Small intestine (tissue), 7 donors: Measurements from ENCODE around the gene SUFU. TPM values are rescaled to one million over a fixed set of nuclear protein-coding genes. Genes with fewer than 3 reads are reported as not detected.
A peak's percentile ranks its signal among the peaks of the same experiment; 100 is the strongest.

Source experiments
- DNase-seq, 2 donors: peaks; one replicate each; pipeline versions ENCODE4 v3.0.0 to v3.0.0-alpha.2; 2013
- FAIRE-seq: peaks from 2 replicates; lab custom pipeline; 2012; peaks lifted over from hg19 to GRCh38; lab: Jason Lieb, UNC
- H3K27ac ChIP-seq, 3 donors: one replicate each; pipeline ENCODE4 v1.5.1; 2013; ENCODE audit warnings: low read length in 2 of 3, mild to moderate bottlenecking in 2 of 3, control low read depth in 1 of 3, inconsistent platforms in 1 of 3, low read depth in 1 of 3, moderate library complexity in 1 of 3
- H3K27me3 ChIP-seq, 3 donors: one replicate each; pipeline ENCODE4 v1.6.1; 2013; ENCODE audit warnings: low read length in 3 of 3, inconsistent platforms in 1 of 3; ENCODE audit not compliant: control insufficient read depth in 3 of 3, insufficient read depth in 3 of 3
- H3K36me3 ChIP-seq, 3 donors: one replicate each; pipeline ENCODE4 v1.6.1; 2013; ENCODE audit warnings: low read length in 3 of 3, inconsistent platforms in 1 of 3, low read depth in 1 of 3, mild to moderate bottlenecking in 1 of 3, moderate library complexity in 1 of 3; ENCODE audit not compliant: control insufficient read depth in 3 of 3, insufficient read depth in 2 of 3
- H3K4me1 ChIP-seq, 3 donors: one replicate each; pipeline ENCODE4 v1.6.1; 2013; ENCODE audit warnings: low read length in 2 of 3, inconsistent platforms in 1 of 3, low read depth in 1 of 3, mild to moderate bottlenecking in 1 of 3, moderate library complexity in 1 of 3; ENCODE audit not compliant: control insufficient read depth in 3 of 3, insufficient read depth in 2 of 3
- H3K4me3 ChIP-seq, 3 donors: one replicate each; pipeline ENCODE4 v1.5.1; 2013; ENCODE audit warnings: low read length in 3 of 3, control low read depth in 1 of 3, inconsistent platforms in 1 of 3, low read depth in 1 of 3, mild to moderate bottlenecking in 1 of 3, moderate library complexity in 1 of 3
- H3K9me3 ChIP-seq, 2 donors: one replicate each; pipeline ENCODE4 v1.6.1; 2013; ENCODE audit warnings: low read depth in 1 of 2, low read length in 1 of 2; ENCODE audit not compliant: control insufficient read depth in 2 of 2, insufficient read depth in 1 of 2
- WGBS, 3 donors: extraction: QIAGEN DNeasy Blood & Tissue Kit; methylation state at CpG; one replicate each; pipeline ENCODE4 v1.1.7; 2013; 5-methylcytosine and 5-hydroxymethylcytosine counted together
- polyA plus RNA-seq, 4 donors: library from polyadenylated mRNA; stranded (reverse) in 3 of 4; unstranded in 1 of 4; fragments of 200-250 nt in 3 of 4; fragments of 120-200 nt in 1 of 4; gene quantifications; one replicate each; pipeline versions ENCODE4 v1.2.1 to v1.2.3, GENCODE V29; 2013
- donor health status: healthy with polysubstance abuse.
- donor health status: control.
- donor health status: control.
- donor health status: Bipolar disorder and iron deficiency.
- donor health status: healthy.

SUFU gene
- polyA plus RNA-seq, 4 donors = 2.2 to 15.0 (median 4.0) TPM

DNA sequence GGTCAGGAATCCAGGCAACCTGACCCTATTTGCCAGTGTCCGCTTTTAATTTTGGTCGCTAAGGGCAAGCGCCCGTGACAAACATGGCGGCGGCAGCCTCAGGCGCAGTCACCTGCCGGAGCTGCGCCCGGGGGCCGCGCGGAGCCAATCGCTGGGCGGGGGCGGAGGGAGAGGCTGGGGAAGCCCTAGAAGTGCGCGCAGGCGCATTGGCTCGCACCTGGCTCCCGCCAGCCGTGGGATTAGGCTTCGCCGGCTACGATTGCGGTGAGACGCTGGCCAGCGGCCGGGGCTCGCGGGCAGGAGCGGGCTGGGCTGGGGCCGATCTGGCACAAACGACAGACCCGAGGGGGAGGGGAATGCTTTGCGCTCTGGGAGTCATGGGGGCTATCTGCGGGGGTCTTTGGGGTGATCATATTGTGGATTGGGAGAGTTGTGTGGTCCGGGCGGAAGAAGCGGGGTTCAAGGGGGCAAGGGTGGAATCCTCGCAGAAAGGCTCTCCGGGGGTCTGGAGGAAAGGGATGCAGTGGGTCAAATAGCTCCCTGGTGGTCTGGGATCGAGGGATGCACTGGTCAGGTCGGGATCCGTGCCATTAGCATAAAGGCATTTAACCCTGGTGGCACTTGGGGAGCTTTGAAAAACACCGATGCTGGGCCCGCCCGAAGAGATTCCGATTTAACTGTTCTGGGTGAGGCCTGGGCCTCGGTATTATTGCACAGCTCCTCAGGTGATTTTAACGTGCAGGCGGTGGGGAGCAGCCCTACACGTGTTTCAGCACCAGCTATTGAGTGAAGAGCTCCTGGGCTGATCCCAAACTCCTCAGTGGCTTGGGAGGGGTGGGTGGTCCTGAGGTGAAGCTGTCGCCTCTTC, 42.4 kb upstream of the SUFU start:
- Histone ChIP-seq H3K9me3 (no peaks in the 10 kb centered on the region), H3K27ac (peak overlapping the region in 1 of 3 donors; percentile 27), H3K27me3 (no peaks in the 10 kb centered on the region), H3K4me3 (peak overlapping the region; percentile 24 to 47 (median 46)), H3K36me3 (peaks cover 0 to 2% (median 0%) of the 10 kb centered on the region in 3 donors), H3K4me1 (peaks cover 3 to 51% (median 7%) of the 10 kb centered on the region in 3 donors)
- FAIRE-seq (no peak), DNase-seq (peak; percentile 94 to 96)
- WGBS, 3 donors = 1 to 4% (median 1%) methylated on average over 52 to 54 of the region's 54 CpGs

DNA sequence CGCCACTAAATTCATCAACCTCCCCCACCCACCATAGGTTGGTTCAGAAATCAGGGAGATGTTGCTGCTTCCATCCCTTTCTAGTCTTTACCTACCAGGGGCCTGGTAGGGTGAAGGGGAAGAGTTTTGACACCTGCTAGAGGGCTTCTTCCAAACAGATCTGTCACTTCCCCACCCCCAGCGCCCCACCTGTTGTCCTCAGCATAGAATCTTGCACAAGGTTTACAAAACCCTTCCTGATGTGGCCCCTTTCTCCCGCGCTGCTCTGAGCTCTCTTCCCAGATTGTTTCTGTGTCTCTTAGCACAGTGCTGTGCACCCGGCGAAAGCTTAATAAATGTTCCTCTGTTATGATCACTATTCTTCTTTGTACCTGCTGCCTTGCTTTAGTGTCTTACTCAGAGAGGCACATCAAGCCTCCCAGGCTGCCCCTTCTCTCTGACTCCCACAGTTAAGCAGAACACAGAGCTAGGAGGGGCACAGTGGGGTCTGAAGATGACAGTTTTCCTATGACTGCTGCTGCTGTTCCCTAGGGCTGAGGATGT, 41.2 kb upstream of the SUFU start:
- no peaks in the 10 kb centered on the region for H3K27me3 ChIP-seq
- peak overlapping the region in 2 of 3 donors; percentile 23 to 34 for H3K27ac ChIP-seq
- H3K4me1 ChIP-seq = peaks cover 3 to 40% (median 7%) of the 10 kb centered on the region in 3 donors
- WGBS, 3 donors = 52 to 69% (median 68%) methylated on average over 6 of the region's 6 CpGs
- H3K9me3 ChIP-seq = no peaks in the 10 kb centered on the region
- H3K36me3 ChIP-seq = no peaks in the 10 kb centered on the region
- peak in 1 of 2 donors; percentile 43 for DNase-seq
- peak overlapping the region in 1 of 3 donors; percentile 27 for H3K4me3 ChIP-seq
- no peak for FAIRE-seq

GRCh38 chr10:102463983-102464382, 39.8 kb upstream of the SUFU start:
- peaks cover 3 to 29% (median 7%) of the 10 kb centered on the region in 3 donors for H3K4me1 ChIP-seq
- H3K4me3 ChIP-seq = no peak overlapping the region
- WGBS, 3 donors = 57 to 75% (median 59%) methylated on average over 10 of the region's 10 CpGs
- DNase-seq (no peak), FAIRE-seq (no peak)
- H3K27ac ChIP-seq = no peak overlapping the region
- H3K27me3 ChIP-seq = no peaks in the 10 kb centered on the region
- peaks cover 0 to 1% (median 0%) of the 10 kb centered on the region in 3 donors for H3K36me3 ChIP-seq
- no peaks in the 10 kb centered on the region for H3K9me3 ChIP-seq

DNA sequence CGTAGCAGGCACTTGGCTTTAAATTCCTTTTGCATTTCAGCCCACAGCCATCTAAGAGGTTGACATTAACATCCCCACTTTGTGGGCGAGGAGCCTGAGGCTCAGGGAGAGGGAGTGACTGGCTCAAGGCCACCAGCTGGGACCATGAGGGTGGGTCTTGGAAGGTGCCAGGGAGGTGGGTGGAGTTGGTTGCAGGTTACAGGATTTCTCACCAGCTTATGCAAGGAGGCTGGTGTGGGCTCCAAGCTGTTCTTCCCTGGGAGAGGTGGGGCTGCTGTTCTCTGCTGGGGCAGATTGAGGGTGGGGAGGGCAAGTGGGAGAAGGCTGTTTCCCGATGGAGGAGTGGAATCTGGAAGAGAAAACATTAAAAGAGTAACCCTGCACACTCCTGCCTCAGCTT, 38.3 kb upstream of the SUFU start:
- no peak for DNase-seq
- no peak overlapping the region for H3K4me3 ChIP-seq
- H3K27ac ChIP-seq = no peak overlapping the region
- no peaks in the 10 kb centered on the region for H3K27me3 ChIP-seq
- WGBS, 3 donors = 62 to 69% (median 68%) methylated on average over 3 of the region's 3 CpGs
- no peaks in the 10 kb centered on the region for H3K9me3 ChIP-seq
- peaks cover 3 to 25% (median 7%) of the 10 kb centered on the region in 3 donors for H3K4me1 ChIP-seq
- H3K36me3 ChIP-seq = peaks cover 0 to 11% (median 0%) of the 10 kb centered on the region in 3 donors
- FAIRE-seq = no peak

- peaks cover 0 to 14% (median 0%) of the 10 kb centered on the region in 3 donors for H3K36me3 ChIP-seq
- H3K4me1 ChIP-seq = peaks cover 0 to 15% (median 3%) of the 10 kb centered on the region in 3 donors
- no peak overlapping the region for H3K4me3 ChIP-seq
- H3K27me3 ChIP-seq = no peaks in the 10 kb centered on the region
- no peak overlapping the region for H3K27ac ChIP-seq
- DNase-seq (no peak), FAIRE-seq (no peak)
- 66 to 89% (median 80%) methylated on average over 6 of the region's 6 CpGs for WGBS, 3 donors
- H3K9me3 ChIP-seq = no peaks in the 10 kb centered on the region
These were observed 36.5 kb upstream of the SUFU start for GRCh38 chr10:102467318-102467717.

DNA sequence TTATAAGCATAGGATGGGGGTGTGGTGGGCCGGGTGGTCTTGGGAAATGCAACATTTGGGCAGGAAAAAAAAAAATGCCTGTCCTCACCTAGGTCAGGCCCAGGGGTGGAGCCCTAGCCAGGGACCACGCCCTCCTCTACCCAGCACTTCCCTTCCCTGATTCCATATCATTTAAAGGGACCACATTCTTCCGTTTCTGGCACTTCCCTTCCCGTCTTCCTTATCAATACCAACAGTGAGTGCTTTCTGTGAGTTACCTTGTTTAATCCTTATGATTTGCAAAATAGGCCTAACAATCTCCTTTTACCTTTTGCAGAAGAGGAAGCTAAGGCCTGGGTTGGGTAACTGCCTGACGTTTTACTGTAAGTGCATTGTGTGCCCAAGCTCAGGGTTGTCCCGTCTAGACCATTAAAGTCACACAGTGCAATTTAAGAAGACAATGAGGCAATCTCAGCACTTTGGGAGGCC, 35.8 kb upstream of the SUFU start:
- peaks cover 0 to 14% (median 0%) of the 10 kb centered on the region in 3 donors for H3K36me3 ChIP-seq
- no peaks in the 10 kb centered on the region for H3K27me3 ChIP-seq
- peak overlapping the region in 2 of 3 donors; percentile 15 to 21 for H3K4me3 ChIP-seq
- H3K4me1 ChIP-seq = peaks cover 0 to 8% (median 0%) of the 10 kb centered on the region in 3 donors
- DNase-seq (peak; percentile 33 to 69), FAIRE-seq (no peak)
- no peak overlapping the region for H3K27ac ChIP-seq
- WGBS, 3 donors = 18 to 47% (median 25%) methylated on average over 6 of the region's 6 CpGs
- H3K9me3 ChIP-seq = no peaks in the 10 kb centered on the region

- FAIRE-seq = no peak
- DNase-seq = no peak
- H3K36me3 ChIP-seq = peaks cover 0 to 16% (median 0%) of the 10 kb centered on the region in 3 donors
- peaks cover 0 to 3% (median 0%) of the 10 kb centered on the region in 3 donors for H3K4me1 ChIP-seq
- WGBS, 3 donors = 83 to 92% (median 87%) methylated on average over 9 of the region's 9 CpGs
- no peak overlapping the region for H3K4me3 ChIP-seq
- peak overlapping the region in 1 of 3 donors; percentile 40 for H3K27ac ChIP-seq
- no peaks in the 10 kb centered on the region for H3K27me3 ChIP-seq
- no peaks in the 10 kb centered on the region for H3K9me3 ChIP-seq
These were observed 35.1 kb upstream of the SUFU start for GRCh38 chr10:102468683-102469082.
